ENCODE data around the gene WASL.

DNA sequence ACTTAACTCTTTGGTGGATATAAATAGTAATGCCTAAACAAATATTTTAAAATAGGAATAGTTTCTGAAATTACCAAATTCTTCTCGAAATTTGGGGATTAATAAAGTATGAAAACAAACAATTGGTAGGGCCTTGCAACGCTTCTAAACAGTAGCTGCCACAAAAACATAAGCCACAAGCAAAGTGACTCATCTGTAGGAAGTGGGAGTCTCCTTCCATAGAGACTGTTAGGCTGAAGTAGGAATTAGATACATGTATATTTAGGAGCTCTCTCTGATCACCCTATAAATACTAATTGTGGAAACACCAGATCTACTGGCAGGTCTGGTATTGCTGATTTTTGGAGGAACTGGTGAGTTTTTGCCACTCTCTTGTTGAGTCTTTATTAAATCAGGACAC is 98.8 kb downstream of the WASL start:
- TF ChIP-seq, protein P1, sequence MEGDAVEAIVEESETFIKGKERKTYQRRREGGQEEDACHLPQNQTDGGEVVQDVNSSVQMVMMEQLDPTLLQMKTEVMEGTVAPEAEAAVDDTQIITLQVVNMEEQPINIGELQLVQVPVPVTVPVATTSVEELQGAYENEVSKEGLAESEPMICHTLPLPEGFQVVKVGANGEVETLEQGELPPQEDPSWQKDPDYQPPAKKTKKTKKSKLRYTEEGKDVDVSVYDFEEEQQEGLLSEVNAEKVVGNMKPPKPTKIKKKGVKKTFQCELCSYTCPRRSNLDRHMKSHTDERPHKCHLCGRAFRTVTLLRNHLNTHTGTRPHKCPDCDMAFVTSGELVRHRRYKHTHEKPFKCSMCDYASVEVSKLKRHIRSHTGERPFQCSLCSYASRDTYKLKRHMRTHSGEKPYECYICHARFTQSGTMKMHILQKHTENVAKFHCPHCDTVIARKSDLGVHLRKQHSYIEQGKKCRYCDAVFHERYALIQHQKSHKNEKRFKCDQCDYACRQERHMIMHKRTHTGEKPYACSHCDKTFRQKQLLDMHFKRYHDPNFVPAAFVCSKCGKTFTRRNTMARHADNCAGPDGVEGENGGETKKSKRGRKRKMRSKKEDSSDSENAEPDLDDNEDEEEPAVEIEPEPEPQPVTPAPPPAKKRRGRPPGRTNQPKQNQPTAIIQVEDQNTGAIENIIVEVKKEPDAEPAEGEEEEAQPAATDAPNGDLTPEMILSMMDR (IDR thresholded peaks at IDR 0.05): no peak
- TF ChIP-seq MYBL2 (CRISPR knock-in tag; IDR thresholded peaks at IDR 0.05) (no peak), ZNF512 (CRISPR knock-in tag; IDR thresholded peaks at IDR 0.05; ENCODE audit: borderline replicate concordance) (no peak)
